Muscle layer of colon (tissue), 2 donors: ENCODE measurements around the gene PMS1.
"Not testable (repeated sequence)": the region's sequence is repeated elsewhere in the genome, so short reads cannot be mapped to it uniquely, and the experiment has no call there.

Experiments used
- H3K27ac ChIP-seq: one replicate; pipeline ENCODE4 v1.7.0; 2013; ENCODE audit warnings: low read depth, mild to moderate bottlenecking, low read length, moderate library complexity
- H3K27me3 ChIP-seq, 2 donors: one replicate each; pipeline ENCODE4 v1.7.0; 2013; ENCODE audit warnings: low read length in 2 of 2, mild to moderate bottlenecking in 2 of 2; ENCODE audit not compliant: insufficient read depth in 2 of 2, control insufficient read depth in 1 of 2
- H3K36me3 ChIP-seq: one replicate; pipeline ENCODE4 v1.7.0; 2013; ENCODE audit warnings: mild to moderate bottlenecking, low read length; ENCODE audit not compliant: insufficient read depth
- H3K4me1 ChIP-seq: one replicate; pipeline ENCODE4 v1.7.0; 2013; ENCODE audit warnings: mild to moderate bottlenecking, low read length; ENCODE audit not compliant: insufficient read depth
- H3K4me3 ChIP-seq, 2 donors: one replicate each; pipeline ENCODE4 v1.7.0; 2013; ENCODE audit warnings: low read length in 2 of 2, low read depth in 1 of 2, mild to moderate bottlenecking in 1 of 2, moderate library complexity in 1 of 2
- H3K9ac ChIP-seq: one replicate; pipeline ENCODE4 v1.7.0; 2013; ENCODE audit warnings: low read length
- H3K9me3 ChIP-seq: one replicate; pipeline ENCODE4 v1.7.0; 2013; ENCODE audit warnings: mild to moderate bottlenecking, low read length
- donor health status: abdominal sarcoma.
- donor health status: Adenocarcinoma of cecum.

The PMS1 gene

DNA sequence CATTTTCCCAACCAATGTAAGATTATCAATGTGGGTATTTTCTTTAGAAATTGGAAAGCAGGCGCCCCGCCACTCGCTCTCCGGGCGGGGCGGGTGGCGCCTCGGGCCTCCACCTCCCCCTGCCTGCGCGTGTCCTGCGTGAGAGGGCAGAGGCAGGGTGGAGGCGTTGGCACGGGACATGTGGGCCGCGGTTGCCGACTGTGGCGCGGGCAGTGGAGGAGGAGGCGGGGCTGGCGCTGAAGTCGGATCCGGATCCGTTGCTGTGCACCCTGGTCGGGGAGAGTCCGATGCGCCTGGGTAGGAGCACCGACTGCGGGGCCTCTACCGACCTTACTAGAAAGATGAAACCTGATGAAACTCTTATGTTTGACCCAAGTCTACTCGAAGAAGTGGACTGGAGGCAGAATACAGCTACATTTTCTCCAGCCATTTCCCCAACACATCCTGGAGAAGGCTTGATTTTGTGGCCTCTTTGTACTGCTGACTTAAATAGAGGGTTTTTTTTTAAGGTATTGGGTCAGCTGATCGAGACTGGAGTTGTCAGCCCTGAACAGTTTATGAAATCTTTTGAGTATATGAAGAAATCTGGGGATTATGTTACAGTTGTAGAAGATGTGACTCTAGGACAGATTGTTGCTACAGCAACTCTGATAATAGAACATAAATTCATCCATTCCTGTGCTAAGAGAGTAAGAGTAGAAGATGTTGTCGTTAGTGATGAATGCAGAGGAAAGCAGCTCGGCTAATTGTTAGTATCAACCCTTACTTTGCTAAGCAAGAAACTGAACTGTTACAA lies 37.9 kb downstream of the PMS1 start:
- Histone ChIP-seq H3K36me3 (peaks cover 8% of the 10 kb centered on the region), H3K9ac (no peak overlapping the region), H3K9me3 (no peaks in the 10 kb centered on the region), H3K27ac (no peak overlapping the region), H3K4me1 (no peaks in the 10 kb centered on the region), H3K27me3 (no peaks in the 10 kb centered on the region), H3K4me3 (no peak overlapping the region)

- H3K36me3 ChIP-seq, result no peaks in the 10 kb centered on the region
- H3K4me1 ChIP-seq, result no peaks in the 10 kb centered on the region
- H3K9ac ChIP-seq, result no peak overlapping the region
- H3K27me3 ChIP-seq, result no peaks in the 10 kb centered on the region
- H3K4me3 ChIP-seq, result no peak overlapping the region
- no peaks in the 10 kb centered on the region for H3K9me3 ChIP-seq
- no peak overlapping the region for H3K27ac ChIP-seq
These were observed 40.6 kb downstream of the PMS1 start for GRCh38 chr2:189824694-189825396.

DNA sequence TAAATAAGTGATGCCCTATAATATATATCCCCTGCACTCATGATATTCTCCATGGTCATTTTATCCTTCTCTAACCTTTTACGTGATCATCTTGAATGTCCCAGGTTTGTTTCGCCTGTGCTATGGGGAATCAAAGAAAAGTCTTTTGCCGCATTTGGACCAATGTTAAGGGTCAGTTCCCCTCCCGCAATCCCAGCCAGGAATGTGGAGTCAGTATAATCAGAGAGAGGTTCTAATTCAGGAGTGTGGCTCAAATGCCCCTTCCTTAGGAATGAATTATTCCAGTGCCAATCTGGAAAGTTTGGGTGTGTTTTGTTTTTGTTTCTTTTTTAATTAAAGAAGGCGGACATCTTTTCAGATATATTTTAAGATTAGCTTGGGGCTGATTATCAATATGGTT lies 41.8 kb downstream of the PMS1 start:
- H3K4me3 ChIP-seq, result no peak overlapping the region
- H3K36me3 ChIP-seq, result no peaks in the 10 kb centered on the region
- H3K27me3 ChIP-seq, result no peaks in the 10 kb centered on the region
- no peaks in the 10 kb centered on the region for H3K4me1 ChIP-seq
- H3K9ac ChIP-seq, result no peak overlapping the region
- no peak overlapping the region for H3K27ac ChIP-seq
- no peaks in the 10 kb centered on the region for H3K9me3 ChIP-seq

- H3K27me3 ChIP-seq, result no peaks in the 10 kb centered on the region
- H3K36me3 ChIP-seq, result no peaks in the 10 kb centered on the region
- H3K27ac ChIP-seq, result no peak overlapping the region
- no peak overlapping the region for H3K9ac ChIP-seq
- H3K4me1 ChIP-seq, result no peaks in the 10 kb centered on the region
- no peak overlapping the region for H3K4me3 ChIP-seq
- H3K9me3 ChIP-seq, result no peaks in the 10 kb centered on the region
These were observed 45.0 kb downstream of the PMS1 start for GRCh38 chr2:189829102-189829833.

- Histone ChIP-seq H3K9me3 (no peaks in the 10 kb centered on the region), H3K4me1 (peaks cover under 1% of the 10 kb centered on the region), H3K36me3 (no peaks in the 10 kb centered on the region), H3K27ac (no peak overlapping the region), H3K27me3 (no peaks in the 10 kb centered on the region), H3K4me3 (no peak overlapping the region), H3K9ac (no peak overlapping the region)
These were observed 46.3 kb downstream of the PMS1 start for GRCh38 chr2:189830510-189830909.

DNA sequence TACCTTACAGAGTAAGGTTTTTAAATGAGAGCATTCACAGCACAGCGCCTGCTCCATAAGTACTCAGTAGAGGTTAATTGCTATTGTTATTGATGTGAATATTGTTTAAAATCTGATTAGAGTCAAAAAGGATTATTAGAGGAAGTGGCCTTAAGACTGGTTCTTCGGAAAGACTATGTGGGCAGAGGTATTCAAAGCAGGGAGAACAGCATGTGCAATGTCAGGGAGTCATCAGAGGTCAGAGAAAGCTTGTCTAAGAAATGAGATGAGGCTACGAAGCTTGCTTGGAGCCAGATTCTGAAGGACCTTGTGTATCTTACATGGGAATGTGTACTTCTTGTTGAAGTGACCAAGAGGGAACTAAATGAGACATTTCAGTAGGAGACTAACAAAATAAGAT lies 49.8 kb downstream of the PMS1 start:
- Histone ChIP-seq H3K27ac (no peak overlapping the region), H3K9ac (no peak overlapping the region), H3K9me3 (no peaks in the 10 kb centered on the region), H3K4me3 (no peak overlapping the region), H3K36me3 (no peaks in the 10 kb centered on the region), H3K4me1 (peaks cover 18% of the 10 kb centered on the region), H3K27me3 (no peaks in the 10 kb centered on the region)

DNA sequence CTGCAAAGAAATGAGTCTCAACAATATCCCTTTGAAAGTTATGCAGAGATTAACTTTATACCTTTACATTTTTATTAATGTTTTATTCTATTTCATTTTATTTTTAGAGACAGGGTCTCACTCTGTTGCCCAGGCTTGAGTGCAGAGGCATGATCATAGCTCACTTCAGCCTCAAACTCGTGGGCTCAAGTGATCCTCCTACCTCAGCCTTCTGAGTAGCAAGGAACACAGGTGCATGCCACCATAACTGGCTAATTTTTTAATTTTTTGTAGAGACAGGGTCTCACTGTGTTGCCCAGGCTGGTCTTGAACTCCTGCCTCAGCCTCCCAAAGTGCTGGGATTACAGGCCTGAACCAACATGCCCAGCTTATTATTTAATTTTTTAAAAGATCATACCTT lies 50.4 kb downstream of the PMS1 start:
- not testable (repeated sequence) for H3K27ac ChIP-seq, H3K36me3 ChIP-seq, H3K4me3 ChIP-seq, H3K9ac ChIP-seq, H3K27me3 ChIP-seq, H3K9me3 ChIP-seq
- H3K4me1 ChIP-seq, result peaks cover 18% of the 10 kb centered on the region

DNA sequence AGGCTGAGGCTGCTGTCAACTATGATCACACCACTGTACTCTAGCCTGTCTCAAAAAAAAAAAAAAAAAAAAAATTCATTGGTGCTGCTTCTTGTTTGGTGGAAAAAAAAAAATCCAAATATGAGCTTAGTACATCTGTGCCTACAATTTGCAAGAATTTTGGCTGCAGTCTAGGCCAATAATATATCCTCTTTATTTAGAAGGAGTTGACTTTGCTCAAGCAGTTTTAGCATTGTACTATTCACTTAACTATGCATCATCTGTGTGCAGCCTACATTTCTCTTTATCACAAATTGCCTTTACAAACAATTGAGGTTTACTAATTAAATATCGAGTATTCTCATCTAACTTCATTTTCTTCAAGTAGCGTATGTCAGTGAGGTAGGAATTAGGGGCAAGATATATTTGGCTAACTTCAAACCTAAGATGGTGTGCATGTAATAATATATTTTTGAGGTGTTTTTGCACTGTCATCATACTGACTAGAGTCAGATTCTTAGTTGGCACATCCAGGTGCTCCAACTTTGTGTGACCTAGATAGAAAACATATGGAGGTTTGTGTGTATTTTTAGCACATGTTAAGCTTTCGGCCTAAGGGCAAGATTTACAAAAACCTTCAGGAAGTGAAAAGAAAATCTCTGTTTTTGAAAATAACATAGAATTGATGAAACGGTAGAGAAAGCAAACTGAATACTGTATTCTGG lies 51.8 kb downstream of the PMS1 start:
- peaks cover 18% of the 10 kb centered on the region for H3K4me1 ChIP-seq
- no peak overlapping the region for H3K4me3 ChIP-seq
- H3K36me3 ChIP-seq, result no peaks in the 10 kb centered on the region
- no peaks in the 10 kb centered on the region for H3K27me3 ChIP-seq
- no peak overlapping the region for H3K27ac ChIP-seq
- no peak overlapping the region for H3K9ac ChIP-seq
- H3K9me3 ChIP-seq, result no peaks in the 10 kb centered on the region

DNA sequence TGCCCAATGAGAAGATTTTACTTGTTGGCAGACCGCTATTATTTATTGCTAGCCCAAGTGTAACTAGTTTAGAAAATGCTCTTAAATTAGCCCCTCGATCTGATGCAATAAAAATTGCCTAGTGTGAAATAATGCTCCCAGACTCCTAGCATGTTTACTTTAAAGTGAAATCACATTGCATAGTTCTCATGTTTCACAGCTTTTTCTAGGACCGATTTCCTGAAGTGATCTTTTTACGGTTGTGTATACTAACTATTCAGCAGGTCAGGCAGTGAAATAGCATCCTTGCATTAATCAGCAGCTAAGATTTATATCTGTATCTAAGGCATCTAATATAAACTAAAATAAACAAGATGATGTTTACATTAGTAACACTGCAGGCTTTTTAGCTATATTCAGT lies 52.4 kb downstream of the PMS1 start:
- H3K4me1 ChIP-seq, result peaks cover 18% of the 10 kb centered on the region
- H3K4me3 ChIP-seq, result no peak overlapping the region
- no peaks in the 10 kb centered on the region for H3K36me3 ChIP-seq
- no peak overlapping the region for H3K27ac ChIP-seq
- no peaks in the 10 kb centered on the region for H3K9me3 ChIP-seq
- H3K9ac ChIP-seq, result no peak overlapping the region
- H3K27me3 ChIP-seq, result no peaks in the 10 kb centered on the region

DNA sequence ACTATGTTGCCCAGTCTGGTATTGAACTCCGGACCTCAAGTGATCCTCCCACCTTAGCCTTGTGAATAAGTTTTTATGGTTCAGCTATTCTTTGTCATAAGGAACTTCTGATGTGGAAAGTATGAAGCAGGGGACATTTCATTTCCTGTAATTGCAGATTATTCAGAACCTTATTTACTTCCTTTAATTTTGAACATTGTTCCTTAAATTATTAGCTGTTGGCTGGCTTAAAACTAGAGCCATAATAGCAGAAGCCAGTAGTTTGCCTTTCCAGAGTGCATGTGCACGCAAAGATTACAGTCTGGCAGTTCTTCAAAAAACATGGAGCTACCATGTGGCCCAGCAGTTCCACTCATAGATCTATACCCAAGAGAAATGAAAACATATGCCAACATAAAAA lies 53.1 kb downstream of the PMS1 start:
- Histone ChIP-seq H3K27me3 (no peaks in the 10 kb centered on the region), H3K9ac (no peak overlapping the region), H3K27ac (no peak overlapping the region), H3K36me3 (no peaks in the 10 kb centered on the region), H3K9me3 (no peaks in the 10 kb centered on the region), H3K4me3 (no peak overlapping the region), H3K4me1 (peaks cover 18% of the 10 kb centered on the region)

GRCh38 chr2:189841019-189841418 lies 56.8 kb downstream of the PMS1 start:
- H3K4me3 ChIP-seq, result no peak overlapping the region
- H3K27me3 ChIP-seq, result no peaks in the 10 kb centered on the region
- H3K27ac ChIP-seq, result no peak overlapping the region
- H3K36me3 ChIP-seq, result no peaks in the 10 kb centered on the region
- peaks cover 12% of the 10 kb centered on the region for H3K4me1 ChIP-seq
- H3K9me3 ChIP-seq, result no peaks in the 10 kb centered on the region
- H3K9ac ChIP-seq, result no peak overlapping the region
